ENCODE results near the gene SIK2.

The SIK2 gene

DNA sequence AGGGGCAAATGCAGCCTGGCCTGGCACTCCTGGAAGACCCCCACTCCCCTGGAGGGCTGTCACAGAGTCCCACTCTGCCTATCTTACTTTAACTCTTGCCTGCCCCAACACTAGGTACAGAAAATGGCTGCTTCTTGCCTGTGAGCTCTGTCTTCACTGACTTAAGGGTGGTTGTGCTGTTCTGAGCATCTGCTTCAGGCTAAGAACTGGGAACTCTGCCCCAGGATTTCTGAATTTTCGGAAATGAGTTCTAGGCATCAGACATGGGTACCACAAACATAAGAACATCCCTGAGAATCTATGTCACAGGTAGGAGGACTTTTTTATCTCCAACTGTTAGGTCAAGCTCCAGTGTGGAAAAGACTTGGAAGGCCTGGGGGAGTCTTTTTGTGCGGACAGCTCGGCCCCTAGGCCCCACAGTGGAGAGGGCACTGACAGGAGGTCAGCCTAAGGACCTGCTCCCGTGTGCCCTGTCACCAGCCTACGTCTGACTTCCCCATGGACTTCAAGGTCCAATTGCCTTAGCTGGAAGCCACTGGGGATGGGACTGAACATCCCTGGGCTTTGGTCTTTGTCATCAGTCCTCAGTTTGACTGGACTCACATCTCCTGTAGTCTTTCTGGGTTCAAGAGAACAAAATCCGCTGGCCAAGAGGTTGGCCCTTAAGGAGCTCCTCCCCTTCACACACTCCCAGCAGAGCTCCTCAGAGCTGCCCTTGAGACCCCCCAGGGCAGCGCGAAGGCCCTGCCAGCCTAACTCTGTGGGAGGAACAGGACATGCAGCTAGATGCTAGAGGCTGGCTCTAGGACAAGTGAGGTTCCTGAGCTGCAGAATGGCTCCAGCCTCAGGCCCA lies 132.1 kb downstream of the SIK2 start:
- TF ChIP-seq GABPA (IDR thresholded peaks at IDR 0.05; ENCODE audit: low read depth), result no peak
- TF ChIP-seq POLR2AphosphoS5 (IDR thresholded peaks at IDR 0.05; ENCODE audit: low read depth), result no peak
- TF ChIP-seq, protein P1, sequence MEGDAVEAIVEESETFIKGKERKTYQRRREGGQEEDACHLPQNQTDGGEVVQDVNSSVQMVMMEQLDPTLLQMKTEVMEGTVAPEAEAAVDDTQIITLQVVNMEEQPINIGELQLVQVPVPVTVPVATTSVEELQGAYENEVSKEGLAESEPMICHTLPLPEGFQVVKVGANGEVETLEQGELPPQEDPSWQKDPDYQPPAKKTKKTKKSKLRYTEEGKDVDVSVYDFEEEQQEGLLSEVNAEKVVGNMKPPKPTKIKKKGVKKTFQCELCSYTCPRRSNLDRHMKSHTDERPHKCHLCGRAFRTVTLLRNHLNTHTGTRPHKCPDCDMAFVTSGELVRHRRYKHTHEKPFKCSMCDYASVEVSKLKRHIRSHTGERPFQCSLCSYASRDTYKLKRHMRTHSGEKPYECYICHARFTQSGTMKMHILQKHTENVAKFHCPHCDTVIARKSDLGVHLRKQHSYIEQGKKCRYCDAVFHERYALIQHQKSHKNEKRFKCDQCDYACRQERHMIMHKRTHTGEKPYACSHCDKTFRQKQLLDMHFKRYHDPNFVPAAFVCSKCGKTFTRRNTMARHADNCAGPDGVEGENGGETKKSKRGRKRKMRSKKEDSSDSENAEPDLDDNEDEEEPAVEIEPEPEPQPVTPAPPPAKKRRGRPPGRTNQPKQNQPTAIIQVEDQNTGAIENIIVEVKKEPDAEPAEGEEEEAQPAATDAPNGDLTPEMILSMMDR (IDR thresholded peaks at IDR 0.05; ENCODE audit: insufficient read depth, low read length), result no peak
- TF ChIP-seq, protein P2, sequence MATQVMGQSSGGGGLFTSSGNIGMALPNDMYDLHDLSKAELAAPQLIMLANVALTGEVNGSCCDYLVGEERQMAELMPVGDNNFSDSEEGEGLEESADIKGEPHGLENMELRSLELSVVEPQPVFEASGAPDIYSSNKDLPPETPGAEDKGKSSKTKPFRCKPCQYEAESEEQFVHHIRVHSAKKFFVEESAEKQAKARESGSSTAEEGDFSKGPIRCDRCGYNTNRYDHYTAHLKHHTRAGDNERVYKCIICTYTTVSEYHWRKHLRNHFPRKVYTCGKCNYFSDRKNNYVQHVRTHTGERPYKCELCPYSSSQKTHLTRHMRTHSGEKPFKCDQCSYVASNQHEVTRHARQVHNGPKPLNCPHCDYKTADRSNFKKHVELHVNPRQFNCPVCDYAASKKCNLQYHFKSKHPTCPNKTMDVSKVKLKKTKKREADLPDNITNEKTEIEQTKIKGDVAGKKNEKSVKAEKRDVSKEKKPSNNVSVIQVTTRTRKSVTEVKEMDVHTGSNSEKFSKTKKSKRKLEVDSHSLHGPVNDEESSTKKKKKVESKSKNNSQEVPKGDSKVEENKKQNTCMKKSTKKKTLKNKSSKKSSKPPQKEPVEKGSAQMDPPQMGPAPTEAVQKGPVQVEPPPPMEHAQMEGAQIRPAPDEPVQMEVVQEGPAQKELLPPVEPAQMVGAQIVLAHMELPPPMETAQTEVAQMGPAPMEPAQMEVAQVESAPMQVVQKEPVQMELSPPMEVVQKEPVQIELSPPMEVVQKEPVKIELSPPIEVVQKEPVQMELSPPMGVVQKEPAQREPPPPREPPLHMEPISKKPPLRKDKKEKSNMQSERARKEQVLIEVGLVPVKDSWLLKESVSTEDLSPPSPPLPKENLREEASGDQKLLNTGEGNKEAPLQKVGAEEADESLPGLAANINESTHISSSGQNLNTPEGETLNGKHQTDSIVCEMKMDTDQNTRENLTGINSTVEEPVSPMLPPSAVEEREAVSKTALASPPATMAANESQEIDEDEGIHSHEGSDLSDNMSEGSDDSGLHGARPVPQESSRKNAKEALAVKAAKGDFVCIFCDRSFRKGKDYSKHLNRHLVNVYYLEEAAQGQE (IDR thresholded peaks at IDR 0.05; ENCODE audit: insufficient replicate concordance, low read depth), result no peak
- no peak for TF ChIP-seq SPI1 (IDR thresholded peaks at IDR 0.05; ENCODE audit: borderline replicate concordance, low read depth)
- H3K4me3 ChIP-seq (replicated peaks; ENCODE audit: insufficient read depth, low read length), result no peak overlapping the region
- no peak overlapping the region for H3K27ac ChIP-seq (replicated peaks)
- no peak for DNase-seq (ENCODE audit: low read depth in 1 of 2, low spot score in 1 of 2)
- no peaks in the 10 kb centered on the region for H3K27me3 ChIP-seq (ENCODE audit: insufficient read depth, poor library complexity, severe bottlenecking)

DNA sequence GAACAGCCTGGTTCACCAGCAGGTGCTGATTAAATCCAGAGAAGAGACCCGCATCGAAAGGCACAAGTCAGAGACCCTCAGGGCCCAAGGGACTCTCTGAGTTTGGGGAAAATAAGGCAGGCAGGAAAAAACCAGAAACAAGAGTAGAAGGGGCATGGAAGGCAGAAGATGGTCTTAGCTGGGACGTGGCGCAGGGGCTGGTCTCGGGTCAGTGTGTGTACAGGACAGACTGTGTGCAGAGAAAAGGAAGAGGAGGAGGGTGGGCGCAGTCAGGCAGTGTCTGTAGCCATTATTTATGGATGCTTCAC lies 132.7 kb downstream of the SIK2 start:
- no peak overlapping the region for H3K27ac ChIP-seq (replicated peaks)
- no peak overlapping the region for H3K4me3 ChIP-seq (replicated peaks; ENCODE audit: insufficient read depth, low read length)
- no peaks in the 10 kb centered on the region for H3K27me3 ChIP-seq (ENCODE audit: insufficient read depth, poor library complexity, severe bottlenecking)
- TF ChIP-seq, protein P2 (IDR thresholded peaks at IDR 0.05; ENCODE audit: insufficient replicate concordance, low read depth), result no peak
- TF ChIP-seq GABPA (IDR thresholded peaks at IDR 0.05; ENCODE audit: low read depth) (no peak), SPI1 (IDR thresholded peaks at IDR 0.05; ENCODE audit: borderline replicate concordance, low read depth) (no peak), POLR2AphosphoS5 (IDR thresholded peaks at IDR 0.05; ENCODE audit: low read depth) (no peak)
- TF ChIP-seq, protein P1 (IDR thresholded peaks at IDR 0.05; ENCODE audit: insufficient read depth, low read length), result no peak
- no peak for DNase-seq (ENCODE audit: low read depth in 1 of 2, low spot score in 1 of 2)

DNA sequence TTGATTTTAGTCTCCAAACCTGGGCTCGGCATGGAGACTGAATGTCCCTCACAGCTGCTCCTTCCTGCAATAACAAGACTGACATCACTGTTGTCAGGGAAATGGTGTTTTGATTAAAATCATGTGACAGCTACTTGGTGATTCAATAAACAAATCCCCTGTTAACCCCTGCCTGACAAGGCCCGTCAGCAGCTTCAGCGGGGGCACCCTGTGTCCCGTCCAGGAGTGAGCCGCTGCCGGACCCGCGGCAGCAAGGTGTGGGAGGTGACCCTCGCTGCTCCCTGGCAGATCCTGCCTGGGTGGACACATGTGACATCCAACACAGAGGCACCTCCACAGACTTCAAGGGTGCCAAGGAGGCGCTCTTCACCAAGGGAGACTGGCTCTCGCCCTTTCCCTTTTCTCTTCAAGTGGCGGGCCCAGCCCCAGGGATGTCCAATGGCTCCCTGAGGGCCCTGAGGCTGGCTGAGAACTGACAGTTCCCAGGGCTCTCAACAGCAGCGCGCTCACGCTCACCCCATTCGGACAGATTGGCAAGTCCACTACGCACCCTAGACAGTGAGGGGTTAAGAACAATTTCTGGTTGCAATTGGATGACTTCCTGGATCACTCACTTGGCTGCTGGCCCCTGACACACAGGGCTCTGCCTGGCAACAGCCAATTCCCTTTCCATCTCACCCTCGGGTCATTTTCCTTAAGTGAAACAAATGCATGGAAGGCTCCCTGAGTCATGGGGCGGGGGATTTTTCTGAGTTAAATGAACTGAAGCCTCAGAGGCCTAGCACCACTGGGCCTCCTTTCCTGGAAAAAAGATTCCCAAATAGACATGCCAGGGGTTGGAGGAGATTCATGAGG lies 133.2 kb downstream of the SIK2 start:
- H3K27ac ChIP-seq (replicated peaks), result no peak overlapping the region
- no peak for DNase-seq (ENCODE audit: low read depth in 1 of 2, low spot score in 1 of 2)
- no peak overlapping the region for H3K4me3 ChIP-seq (replicated peaks; ENCODE audit: insufficient read depth, low read length)
- no peaks in the 10 kb centered on the region for H3K27me3 ChIP-seq (ENCODE audit: insufficient read depth, poor library complexity, severe bottlenecking)
- TF ChIP-seq SPI1 (IDR thresholded peaks at IDR 0.05; ENCODE audit: borderline replicate concordance, low read depth) (no peak), POLR2AphosphoS5 (IDR thresholded peaks at IDR 0.05; ENCODE audit: low read depth) (no peak), GABPA (IDR thresholded peaks at IDR 0.05; ENCODE audit: low read depth) (no peak)
- TF ChIP-seq, protein P1 (IDR thresholded peaks at IDR 0.05; ENCODE audit: insufficient read depth, low read length), result no peak
- TF ChIP-seq, protein P2 (IDR thresholded peaks at IDR 0.05; ENCODE audit: insufficient replicate concordance, low read depth), result no peak
